HG02981 (cell line): ENCODE measurements around the gene CCDC9B.

Experiments used
- ATAC-seq: cut with Tn5 transposase; IDR thresholded peaks from one replicate; pipeline ENCODE4 v1.9.1; 2021; ENCODE audit warnings: mild to moderate bottlenecking, moderate library complexity; ENCODE audit not compliant: unreplicated experiment

The CCDC9B gene

DNA sequence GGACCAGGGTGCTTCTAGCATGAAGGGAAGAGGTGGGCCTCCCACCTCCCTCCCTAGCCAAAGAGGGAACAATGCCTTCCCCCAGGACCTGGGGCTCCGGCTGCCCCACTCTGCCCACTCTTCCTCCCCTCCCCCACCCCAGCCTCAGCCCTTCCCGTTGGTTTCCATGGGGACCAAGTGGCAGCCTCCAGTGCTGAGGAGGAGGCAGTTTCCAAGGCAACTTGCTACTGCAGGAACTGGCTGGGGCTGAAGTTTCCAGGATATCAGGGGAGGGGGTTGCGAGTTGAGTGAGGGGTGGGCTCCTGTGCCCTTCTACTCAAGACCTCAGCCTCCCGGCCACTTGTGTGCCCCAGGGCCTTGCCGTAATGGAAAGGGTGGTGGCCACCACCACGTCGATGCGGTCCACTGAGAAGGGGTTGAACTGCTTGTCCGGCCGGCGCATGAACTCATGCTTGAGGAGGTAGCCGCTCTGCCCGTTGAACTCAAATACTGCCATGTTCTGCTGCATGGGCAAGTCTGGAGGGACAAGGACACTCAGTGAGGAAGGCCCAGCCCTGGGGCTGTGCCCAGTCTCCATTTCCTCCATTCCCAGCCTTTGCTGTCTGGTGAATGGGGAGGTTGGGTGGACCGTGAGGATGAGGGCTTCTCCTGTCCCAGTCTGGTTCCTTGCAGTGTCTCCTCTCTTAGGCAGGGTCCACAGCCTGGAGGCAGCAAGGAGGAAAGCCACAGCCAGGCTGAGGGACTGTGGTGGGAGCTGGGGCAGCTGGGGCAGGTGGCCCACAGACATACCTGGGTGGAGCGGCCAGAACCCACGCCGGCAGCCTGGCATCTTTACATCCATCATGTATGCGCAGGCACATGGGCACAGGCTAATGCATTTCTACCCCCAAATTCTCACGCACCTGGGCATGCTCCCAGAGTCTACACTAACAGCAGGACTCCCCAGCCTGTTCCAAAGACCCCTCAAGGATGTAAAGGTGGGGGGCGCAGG lies 46.5 kb downstream of the CCDC9B start:
- no peak for ATAC-seq

DNA sequence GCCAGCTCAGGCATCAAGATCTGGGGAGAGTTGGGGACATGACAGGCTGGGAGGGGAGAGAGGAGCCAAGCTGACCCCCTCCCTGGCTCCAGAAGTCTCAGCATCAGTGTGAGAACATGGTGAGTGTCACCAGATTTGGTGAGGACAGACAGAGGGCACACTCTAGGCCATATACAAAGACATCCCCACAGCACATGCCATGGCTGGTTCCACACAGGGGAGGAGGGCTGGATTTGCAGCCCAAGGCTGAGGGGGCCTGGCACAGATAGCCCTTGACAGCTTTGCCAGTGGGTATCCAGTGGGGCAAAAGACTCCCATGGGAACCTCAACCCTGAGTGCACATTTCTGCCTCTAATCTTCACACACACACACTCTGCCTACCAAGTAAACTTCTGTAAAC lies 47.7 kb downstream of the CCDC9B start:
- no peak for ATAC-seq

DNA sequence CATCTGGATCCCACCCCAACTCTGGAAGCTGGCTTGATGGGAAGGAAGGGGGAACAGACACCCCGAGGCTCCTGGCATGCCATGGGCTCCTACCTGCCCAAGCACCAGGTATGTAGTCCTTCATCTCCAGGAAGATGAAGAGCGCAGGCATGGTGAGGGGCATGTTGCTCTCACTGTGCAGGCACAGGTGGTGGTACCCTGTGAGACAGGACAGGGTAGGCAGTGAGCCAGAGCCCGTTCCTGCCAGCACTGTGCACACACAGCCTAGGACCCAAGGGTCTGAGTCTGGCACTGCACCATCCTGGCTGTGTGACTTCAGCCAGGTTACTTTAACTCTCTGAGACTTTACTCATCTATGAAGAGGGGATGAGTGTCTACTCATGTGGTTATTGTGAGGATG lies 48.5 kb downstream of the CCDC9B start:
- ATAC-seq: no peak

DNA sequence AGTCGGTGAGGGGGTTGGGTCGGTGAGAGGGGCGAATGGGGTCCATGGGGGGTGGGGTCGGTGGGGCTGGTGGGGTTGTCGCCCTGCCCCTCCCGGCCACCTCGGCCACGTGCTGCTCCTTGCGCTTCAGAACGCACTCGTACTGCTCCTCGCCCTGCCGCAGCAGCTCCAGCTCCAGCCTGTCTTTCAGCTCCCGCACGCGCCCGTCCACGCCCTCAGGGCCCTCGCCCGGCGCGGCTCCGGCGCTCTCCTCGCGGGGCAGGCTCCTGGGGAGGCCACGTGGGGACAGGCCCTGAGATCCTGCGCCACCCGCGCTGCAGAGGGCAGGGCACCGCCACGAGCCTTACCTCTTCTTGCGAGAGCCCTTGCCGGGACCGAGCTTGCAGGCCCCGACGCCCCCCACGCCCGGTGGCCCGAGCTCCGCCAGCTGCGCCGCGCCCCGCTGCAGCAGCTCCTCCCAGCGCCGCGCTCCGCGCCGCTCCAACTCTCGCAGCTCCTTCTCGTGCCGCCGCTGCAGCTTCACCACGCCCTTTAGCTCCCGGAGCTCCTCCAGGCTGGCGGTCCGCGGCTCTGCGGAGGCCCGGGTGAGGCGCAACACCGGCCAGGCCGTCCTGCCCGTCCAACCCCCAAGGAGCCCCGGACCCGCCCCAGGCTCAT lies 49.7 kb downstream of the CCDC9B start:
- ATAC-seq: no peak

DNA sequence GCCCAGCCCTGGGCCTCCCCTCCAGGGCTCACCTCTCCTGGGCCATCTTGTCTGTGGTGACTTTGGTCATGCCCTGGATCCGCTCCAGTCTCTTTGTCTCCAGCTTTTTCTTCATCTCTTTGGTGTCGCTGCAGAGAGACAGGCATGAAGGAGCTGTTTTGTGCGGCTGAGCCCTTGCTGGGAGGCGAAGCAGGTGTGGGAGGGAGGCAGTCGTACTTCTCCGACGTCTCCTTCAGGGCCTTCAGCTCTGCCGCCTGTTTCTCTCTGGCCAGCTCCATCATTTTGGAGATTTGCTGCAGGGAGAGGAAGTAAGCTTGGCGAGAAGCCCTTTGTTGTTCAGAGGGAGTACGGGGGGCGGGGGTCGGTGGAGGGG lies 50.2 kb downstream of the CCDC9B start:
- ATAC-seq: no peak

DNA sequence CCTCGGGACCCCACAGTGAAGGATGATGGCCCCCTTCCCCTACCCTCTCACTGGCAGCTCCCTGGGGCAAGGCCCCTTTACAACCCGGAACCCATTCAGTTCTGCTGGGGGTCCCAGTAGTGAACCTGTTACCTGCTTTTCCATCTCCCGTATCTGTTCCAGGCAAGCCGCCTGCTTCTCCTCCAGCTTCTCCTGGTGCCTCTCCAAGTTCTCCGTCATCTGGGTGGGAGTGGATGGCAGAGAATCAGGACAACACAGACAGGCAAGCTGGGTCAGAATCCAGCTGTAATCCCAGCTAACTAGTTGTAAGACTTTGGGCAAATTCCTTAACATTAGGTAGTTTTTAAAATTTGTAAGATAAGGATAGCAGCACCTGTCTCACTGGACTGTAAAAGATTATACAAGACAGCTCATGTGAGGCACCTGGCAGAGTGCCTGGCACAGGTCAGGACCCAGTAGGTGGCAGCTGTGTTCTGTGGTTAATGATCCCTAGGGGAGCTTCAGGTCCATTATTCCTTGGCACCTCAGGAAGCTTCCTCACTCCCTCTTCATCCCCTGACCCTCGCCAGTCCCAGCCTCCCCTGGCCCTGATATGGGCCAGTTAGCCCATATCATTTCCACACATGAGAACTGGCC lies 51.5 kb downstream of the CCDC9B start:
- no peak for ATAC-seq

DNA sequence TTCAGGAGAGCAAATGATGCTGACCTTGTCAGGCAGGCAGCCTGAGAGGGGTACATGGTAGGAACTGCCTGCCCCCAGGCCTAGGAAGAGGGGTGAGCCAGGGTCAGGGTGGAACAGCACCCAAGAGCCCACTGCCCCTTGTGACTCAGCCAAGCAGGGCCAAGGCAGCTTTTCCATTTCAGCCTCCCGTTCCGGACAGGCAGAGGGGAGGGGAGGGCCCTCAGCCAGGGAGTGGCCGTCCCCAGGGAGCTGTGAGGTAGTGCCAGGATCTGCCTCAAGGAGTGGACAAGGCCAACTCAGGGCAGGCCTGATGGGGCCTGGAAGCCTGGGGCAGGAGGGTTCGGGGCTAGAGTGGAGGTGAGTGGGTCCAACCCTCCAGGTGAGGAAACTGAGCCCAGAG lies 52.8 kb downstream of the CCDC9B start:
- no peak for ATAC-seq

DNA sequence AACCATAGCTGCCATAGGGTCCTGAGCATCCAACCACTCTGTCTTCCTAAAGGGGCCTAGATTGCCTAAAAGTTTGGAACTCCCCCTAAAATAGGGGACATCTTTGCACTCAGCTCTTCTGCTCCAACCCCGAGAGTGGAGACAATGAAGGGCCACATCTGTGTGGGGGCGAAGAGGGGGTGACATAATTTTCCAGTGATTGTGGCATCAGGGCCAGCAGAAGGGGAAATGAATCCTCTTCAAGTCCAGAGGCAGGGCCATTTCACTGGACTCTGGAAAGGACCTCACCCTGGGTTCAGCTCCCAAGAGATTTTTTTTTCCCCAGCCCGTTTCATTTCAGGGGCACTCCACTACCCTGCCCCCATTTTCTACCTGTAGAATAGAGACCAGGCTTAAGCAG lies 53.2 kb downstream of the CCDC9B start:
- ATAC-seq: no peak

DNA sequence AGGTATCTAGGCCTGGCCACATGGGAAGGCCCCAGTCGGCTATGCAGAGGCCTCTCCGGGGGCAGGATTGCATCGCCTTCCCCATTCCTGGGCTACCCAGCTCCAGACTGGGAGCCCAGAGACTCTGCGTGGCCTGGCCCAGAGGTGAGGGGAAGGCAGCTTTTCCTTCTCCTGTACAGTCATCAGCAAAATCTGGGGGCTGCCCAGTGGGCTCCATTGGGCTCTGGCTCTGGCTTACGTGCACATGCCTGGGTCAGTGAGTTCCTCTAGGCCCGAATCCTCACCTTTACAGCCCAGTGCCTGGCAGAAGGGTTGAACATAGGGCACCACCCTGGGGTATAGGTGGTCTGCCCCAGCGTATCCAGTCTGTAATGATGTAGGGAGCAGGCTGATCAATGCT lies 53.9 kb downstream of the CCDC9B start:
- no peak for ATAC-seq

DNA sequence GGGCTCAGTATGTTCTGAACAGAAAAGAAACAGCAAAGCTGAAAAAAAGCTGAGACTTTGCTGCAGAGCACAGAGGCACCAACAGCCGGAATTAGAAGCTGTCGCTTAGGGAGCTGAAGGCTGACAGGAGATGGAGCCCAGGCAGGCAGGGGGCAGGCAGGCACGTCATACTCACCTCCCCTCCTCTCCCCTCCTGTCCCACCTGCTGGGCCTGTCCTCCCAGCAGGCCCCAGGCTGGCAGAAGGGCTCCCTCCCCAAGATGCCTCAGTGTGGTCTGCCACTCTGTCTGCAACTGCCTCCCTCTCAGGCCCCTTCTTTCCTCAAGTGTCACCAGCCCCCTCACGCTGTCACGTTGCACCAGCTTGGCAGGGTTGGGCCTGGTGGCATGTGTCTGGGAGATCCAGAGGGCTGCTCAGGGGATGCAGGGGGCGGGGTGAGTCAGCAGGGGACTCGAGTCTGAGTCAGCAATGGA lies 54.6 kb downstream of the CCDC9B start:
- ATAC-seq: no peak

DNA sequence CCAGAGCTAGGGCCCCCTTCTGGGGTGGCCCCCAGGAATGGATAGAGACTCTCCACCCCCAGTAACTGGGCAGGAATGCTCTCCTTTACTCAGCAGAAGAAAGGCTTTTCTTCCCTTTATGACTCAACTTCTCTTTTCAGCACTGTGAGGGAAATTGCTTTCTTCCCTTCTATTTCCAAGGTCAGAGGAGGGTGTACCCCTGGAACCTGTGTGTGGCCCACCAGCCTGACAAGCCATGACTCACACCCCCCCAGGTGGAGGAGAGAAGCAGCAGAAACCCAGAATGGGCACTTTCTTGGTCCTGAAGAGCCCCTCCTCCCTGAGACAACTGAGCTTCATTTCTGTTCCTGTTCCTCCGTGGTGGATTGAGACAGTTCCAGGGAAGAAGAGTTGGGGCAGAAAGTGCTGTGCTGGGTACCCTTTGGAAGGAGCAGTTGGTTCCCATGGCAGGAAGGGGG lies 55.2 kb downstream of the CCDC9B start:
- no peak for ATAC-seq

DNA sequence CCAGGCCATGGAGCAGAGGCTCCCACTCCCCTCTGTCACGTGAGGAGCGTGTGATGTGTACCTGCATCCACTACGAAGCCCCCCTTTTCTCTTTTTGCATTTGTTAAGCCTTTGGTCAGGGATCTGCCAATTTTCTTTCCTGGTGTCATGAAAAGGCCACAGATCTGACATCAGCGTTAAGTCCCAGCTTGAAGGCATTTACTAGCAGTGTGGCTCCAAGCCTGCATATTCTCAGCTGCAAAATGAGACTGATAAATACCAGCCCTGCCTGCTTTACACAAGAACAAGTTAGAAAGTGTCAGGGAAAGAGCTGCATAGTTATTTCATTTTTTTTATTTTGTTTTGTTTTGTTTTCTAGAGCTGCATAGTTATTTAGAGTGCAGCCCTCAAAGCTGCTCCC lies 55.6 kb downstream of the CCDC9B start:
- ATAC-seq: no peak

DNA sequence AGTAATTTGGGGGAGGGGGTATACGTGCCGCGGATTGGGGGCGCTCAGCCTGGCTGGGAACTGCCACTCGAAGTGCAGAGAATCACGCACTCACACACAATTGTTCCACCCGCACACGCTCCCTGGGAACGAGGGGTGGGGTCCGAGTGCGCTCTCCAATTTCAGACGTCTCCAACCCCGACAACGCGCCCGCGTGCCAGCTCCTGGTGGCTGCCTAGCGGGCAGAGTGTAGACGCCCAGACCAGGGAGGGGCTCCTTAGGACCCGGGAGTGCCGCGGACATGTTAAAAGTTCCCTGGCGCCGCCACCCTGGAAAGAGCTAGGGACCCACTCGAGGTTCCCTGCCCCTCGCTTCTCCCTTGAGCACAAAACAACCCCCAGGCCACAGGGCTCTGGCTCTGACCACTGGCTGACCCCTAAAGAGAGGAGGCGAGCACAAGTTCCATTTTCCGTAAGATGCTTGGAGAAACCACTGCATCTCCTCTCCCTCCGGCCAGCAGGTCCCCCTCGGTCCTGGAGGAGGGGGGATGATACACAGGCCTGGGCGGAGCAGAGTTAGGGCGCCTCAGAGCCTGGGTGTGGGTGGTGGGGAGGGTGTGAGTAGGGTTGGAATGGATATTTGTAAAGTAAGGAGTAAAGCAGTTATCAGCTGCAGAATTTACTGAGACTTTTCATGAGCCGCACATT lies 57.0 kb downstream of the CCDC9B start:
- ATAC-seq: no peak

DNA sequence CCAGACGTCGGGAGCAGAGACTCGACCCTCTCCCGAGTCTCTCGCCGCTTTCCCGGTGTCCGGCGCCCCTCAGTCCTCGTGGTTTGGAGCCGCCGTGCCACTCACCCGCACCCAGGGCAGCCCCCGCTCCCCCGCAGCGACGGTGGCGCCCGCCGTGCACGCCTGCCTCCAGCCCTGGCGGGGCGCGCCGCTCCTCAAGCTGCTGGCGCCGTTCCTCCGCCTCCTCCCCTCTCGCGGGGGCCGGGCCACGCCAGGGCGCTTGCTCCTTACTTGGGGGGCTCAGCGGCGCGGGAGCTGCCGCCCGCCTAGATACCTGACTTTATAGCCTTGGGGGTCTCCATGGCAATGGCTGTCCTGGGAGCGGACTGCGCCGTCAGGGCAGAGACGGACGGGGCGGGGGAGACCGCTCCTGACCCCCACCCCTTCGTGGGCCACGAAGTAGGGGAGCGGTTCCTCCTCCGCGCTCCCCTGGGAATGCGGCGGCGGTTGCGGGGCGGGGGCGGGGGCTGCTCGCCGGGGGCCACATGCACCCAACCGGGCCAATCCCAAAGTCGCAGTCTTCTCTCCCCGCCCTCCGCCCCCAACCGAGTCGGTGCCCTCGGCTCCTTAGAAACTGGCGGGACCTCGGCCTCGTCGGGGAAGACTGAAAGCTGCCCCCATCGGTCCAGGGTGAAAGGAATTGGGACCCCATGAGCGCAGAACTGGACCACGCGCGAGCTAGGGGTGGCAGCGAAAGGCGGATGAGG lies 57.7 kb downstream of the CCDC9B start, which contains the start of gene ANKRD63:
ANKRD63 (minus strand) TSS at position 196 of the 746 bp plus-strand sequence. CDS start 478 bp downstream, outside the sequence.
- ATAC-seq: no peak

DNA sequence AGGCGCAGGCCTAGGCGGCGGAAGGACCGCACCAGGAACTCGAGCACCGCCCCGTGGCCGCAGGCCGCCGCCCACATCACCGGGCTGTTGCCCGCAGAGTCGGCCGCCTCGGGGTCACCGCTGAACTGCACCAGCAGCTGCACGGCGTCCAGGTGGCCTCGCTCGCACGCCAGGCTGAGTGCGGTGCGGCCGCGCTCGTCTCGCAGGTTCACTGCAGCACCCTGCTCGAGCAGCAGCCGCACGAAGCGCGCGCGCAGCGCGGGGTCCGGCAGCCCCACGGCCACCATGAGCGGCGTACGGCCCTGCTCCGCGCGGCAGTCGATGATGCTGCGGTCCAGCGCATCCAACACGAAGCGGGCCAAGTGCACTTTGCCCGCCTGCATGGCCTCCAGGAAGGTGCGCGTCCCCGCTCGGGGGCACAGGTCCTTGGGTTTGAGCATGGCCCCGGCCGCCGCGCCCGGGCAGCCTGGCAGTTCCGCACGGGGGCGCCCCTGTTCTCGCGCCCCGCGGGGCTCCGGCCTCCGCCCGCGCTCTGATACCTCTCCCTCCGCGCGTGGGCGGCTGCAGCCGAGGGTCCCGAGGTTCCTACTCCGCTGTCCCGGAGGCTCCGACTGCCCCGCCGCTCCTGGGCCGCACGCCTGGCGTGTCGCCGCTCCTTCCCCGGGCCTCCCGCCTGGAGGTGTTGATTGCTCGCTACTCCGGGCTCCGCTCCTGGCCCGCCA lies 58.4 kb downstream of the CCDC9B start:
- ATAC-seq: no peak

DNA sequence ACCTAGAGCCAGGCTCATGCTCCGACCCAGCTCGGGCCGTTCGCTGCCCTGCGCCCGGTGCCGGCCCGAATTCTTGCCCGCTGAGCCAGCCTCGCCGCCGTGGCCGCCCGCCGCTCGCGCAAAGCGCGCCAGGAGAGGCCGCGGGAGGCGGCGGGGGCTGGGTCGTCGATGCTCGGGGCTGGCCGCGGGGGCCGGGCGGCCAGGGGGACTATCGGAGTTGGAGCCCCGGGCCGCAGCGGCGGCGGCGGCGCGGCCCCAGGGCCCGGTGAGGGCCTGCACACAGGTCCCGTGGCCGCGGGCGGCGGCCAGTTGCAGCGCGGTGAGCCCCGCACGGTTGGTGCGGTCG lies 59.0 kb downstream of the CCDC9B start:
- ATAC-seq: no peak
